Measurements from ENCODE around the gene ABCB6.

ABCB6 gene

DNA sequence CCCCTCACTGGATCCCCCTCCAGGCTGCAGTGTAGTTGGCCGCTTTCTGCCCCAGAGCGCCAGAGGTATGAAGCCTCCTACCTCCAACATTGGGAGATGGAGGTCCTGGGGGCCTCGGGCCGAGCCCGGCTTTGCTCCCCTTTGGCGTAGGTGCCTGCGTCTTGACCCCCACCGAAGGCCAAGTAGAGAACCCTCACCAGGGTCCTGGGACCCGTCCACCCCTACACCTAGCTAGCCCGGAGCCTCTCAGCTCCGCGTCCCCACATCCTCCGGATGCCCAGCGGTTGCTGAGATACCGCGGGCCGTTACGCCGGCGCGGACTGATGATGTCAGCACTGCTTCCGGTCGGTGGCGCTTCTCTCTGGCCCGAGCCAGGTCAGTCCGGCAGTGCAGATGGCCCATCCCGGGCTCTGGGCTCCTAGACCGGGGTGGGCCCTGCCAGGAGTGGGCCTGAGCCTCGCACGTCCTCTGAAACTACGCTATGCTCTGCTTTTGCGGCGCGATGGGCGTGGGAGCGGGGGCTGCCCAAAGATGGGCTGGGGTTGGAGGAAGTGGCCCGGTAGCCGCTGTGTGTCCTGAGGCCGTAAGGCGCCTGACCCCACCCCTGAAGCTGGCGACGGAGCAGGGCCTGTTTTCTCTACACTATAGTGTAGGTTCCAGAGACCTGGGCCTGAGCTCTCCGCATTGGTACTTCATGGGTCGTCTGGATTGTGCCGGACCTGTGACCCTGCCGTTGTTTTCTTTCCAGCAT is 26.6 kb upstream of the ABCB6 start, which contains the start of the genes GLB1L and STK16:
TSS of gene GLB1L (minus strand) at position 297 of the 751 bp plus-strand sequence. CDS start 1,871 bp downstream, outside the sequence.
TSS of gene STK16 (plus strand) at position 332 of the 751 bp plus-strand sequence. CDS start 521 bp downstream, outside the sequence.
- DNase-seq (ENCODE audit: low spot score), result peak; percentile 97

DNA sequence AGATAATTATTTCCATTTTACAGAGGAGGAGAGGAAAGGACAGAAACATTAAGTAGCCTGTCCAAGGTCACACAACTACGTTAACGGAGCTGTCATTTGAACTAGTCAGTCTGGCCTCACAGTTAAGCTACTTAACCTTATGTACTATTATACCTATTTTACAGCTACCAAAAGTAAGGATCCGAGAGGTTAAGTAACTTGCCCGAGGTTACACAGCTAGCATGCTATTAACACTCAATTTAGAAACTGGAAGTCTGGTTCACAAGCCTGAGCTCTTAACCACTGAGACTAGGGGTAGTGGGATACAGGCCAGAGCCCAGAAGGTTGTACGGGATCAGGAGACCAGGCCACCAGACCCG is 26.0 kb upstream of the ABCB6 start:
- no peak for DNase-seq (ENCODE audit: low spot score)

DNA sequence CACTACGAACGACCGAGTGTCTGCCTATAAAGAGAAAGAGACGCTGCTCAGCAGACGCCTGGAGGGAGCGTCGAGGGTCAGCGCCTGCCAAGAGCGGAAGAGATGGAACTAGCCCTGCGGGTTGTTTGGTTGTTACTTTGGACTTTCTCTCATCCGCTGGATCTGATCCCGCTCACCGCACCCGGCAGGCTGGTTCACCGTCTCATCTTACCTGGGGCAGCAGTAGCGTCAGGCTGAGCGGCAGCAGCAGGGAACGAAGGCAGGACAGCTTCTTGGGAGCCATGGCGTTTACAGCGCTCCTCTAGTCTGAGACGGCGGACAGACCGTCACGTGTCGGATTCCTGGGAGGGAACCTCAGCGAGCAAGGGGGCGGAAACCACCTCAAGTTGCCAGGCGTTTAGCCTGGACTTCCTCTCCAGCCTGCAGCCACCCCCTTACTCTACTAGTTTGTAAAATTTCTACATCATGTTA is 24.6 kb upstream of the ABCB6 start:
- no peak for DNase-seq (ENCODE audit: low spot score)

DNA sequence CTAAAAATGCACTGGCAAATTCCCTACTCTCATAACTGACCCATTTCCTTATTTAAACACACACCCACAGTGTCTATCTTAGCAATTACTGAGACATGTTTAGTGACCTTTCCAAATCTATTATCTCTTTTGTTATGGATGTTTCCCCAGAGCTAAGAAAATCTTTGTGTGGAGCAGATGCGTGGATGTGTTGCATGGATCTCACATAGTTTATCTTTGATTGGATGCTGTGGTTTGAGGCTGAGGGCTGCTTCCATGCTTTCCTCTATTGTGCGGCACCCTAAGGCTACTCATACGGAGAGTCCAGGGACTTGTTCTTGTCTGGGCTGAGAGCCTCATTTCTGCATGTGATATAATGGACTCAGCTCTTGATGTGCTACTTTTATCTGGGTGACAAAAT is 15.6 kb upstream of the ABCB6 start:
- DNase-seq (ENCODE audit: low spot score), result no peak

DNA sequence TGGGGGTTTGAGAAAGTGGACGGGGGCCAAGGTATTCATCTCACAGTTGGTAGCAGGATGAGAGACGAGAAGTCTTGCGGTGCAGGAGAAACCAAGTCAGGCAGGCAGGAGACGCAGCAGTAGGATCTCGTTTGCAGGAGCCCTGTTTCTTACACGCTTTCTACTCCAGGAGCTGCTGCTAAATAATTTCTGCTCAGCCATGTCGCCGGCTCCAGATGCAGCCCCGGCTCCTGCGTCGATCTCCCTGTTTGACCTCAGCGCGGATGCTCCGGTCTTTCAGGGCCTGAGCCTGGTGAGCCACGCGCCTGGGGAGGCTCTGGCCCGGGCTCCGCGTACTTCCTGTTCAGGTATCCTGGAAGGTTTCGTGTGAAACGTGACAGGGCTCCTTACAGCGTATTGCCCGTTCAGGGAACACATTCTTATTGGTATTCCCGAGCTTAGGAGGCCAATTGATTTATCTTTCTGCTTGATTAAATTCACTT is 11.3 kb upstream of the ABCB6 start:
- DNase-seq (ENCODE audit: low spot score), result peak; percentile 41

DNA sequence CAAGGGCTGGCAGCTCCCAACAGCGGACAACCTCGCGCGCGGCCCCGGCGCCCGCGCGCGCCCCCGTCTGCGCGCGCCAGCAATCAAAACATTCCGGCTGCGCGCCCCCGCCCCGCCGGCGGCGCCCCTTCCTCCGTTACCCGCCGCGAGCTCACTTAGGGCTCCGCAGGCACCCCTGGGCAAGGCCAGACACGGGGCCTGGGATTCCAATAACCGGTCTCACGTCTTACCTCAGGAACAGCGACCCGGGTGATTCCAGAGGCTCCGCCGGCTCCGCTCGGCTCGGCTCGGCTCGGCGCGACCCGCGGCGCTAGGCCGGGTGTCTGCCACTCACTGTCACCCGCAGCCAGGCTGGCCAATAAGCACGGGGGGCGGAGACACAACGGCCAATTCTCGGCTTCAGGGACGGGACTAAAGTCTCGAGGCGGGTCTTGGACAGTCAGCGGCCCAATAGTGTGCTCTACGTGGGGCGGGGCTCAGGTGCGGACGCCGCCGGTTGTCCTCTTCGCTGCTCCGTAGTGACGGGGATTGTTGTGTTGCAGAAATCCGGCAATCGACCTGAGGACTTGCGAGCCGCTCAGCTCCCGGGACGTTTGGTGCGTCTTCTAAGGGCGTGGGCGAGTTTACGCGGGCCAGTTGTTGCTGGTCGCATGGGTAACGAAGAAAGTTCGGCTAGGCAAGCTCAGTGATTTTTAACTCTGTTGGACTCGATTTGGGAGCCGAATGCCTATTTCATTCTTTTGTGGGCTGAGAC is 10.7 kb upstream of the ABCB6 start, which contains the start of the genes ANKZF1 and ATG9A:
TSS of gene ANKZF1 (plus strand) at position 502 of the 754 bp plus-strand sequence. CDS start 452 bp downstream, outside the sequence.
TSS of gene ATG9A (minus strand) at position 332 of the 754 bp plus-strand sequence. CDS start 1,612 bp downstream, outside the sequence.
- DNase-seq (ENCODE audit: low spot score), result peak; percentile 99

DNA sequence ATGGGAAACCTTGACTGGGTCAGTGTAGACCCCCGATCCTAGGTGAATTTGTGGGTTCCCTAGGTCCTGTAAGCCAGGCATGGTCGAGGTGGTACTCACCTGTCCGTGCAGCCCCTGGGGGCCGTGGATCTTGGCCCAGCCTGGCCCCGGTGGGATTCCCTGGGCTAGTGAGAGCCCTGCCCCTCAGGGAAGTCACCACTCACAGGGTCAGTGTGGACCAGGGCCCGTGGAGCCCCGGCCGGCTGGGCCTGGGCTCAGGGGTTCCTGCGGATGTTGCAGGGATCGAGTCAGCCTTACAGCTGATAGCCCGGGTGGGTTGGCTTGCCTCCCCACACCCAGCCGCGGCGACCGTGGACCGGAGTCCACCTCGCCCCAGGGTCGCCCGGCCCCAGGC is 10.2 kb upstream of the ABCB6 start:
- DNase-seq (ENCODE audit: low spot score), result no peak

DNA sequence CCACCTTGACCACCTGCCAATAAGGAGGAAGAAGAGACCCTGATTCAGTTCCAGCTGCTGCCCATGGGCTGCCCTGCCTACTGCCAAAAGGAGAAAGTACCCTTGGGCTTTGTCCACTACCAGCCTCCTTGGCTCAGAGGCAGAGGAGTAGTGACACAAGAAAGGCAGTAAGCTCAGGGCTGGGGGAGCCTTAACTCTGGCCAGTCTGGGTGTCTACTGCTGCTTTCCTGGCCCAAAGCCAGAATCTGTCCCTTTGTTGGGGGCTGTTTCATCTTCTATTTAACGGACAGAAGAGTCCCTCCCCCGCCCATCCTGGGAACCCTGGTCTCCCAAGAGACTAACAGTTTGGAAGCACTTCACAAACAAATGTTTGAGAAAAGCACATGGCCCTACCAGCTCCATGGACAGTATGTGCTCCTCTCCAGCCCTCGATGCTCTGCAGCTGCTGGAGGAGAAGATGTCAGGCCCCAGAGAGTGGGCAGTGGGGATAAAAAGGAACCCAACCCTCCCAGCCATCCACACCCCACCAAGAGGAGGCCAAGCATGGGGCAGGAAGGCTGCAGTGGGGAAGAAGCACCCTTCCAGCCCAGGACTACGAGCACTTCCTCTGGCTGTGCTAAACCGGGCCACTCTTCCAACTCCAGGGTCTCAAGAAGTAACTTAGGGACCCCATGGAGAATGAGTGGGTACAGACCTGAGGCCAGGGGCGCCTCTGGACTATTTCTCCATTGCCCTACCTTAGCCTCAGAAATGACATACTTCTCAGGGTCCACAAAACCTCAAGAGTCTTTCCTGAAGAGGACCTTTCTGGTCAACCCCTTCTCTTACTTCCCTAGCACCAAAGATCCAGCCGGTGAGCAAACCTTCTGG is 9.5 kb upstream of the ABCB6 start:
- DNase-seq (ENCODE audit: low spot score), result peak; percentile 13

DNA sequence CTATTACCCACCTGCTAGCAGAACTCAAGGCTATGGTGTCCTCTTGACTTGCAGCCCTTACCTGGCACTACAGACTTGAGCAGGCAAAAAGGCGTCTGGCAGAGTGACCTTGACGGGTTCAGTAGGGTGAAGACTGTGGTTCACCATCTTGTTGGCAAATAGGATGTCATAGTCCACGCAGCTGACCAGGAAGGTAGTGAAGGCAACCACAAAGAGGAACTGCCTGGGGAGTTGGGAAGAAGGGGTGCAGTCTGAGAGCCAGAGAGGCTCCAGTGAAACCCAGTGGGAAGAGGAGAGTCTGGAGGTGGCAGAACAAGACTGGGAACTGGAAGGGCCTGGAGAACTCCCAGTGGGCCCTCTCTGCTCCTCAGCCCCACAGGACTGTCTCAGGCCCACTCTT is 6.6 kb upstream of the ABCB6 start:
- no peak for DNase-seq (ENCODE audit: low spot score)

DNA sequence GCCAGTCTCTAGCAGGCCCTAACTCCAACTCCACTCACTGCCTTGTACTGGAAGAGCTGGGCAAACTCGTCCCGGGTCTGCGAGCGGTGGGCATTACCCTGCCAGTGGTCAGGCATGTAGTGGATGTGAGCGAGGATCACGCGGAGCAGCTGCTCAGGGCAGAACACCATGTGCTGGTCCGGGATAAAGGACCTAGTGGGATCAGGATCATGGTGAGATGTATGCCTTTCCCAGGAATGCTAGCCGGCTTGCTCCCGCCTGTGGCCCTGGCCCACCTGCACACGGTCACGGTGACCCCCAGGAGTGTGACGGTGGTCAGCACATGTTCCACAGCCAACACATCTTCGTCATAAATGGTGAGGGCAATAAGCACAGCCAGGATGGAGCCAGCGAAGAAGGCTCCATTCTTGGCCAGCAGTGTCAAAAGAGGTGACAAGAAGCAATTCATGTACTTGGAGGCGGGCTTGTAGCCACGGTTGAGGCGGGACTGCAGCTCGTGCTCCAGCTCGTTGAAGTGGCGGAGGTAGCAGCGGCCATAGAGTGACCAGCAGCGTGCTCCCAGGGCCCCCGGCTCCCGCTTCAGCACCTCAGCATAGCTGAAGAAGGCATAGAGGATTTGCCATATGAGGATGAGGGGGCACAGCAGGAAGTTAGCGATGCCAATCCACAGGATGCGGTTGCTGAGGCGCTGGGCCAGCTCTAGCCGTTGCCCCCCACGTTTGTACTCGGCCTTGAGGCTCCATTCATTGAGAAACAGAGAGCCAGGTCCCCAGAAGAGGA is 5.3 kb upstream of the ABCB6 start:
- DNase-seq (ENCODE audit: low spot score), result no peak

DNA sequence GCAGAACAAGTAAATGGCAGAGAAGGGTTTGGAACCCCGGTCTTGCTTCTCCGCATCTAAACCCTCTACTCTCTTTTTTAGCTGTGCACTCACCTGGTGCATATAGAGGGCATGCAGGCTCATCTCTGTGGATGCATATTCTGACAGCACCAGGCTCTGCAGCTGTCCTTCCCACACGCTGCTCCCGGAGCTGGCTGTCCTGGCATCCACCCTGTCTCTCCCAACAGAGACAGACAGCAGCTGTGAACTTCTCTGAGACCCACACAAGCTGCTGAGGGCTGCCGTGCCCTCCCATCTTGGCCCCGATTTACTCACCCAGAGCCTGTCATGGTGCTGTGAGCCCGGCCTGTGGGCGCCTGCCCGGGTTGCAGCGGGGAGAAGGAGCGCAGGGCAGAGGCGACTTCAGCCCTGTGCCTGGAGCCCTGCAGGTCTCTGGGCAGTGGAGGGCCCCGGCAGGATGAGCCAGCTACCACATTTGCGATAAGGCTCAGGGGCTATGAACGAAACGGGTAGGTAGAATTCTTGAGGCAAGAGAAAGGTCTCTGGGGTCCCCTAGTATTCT is 3.3 kb upstream of the ABCB6 start:
- DNase-seq (ENCODE audit: low spot score), result no peak

DNA sequence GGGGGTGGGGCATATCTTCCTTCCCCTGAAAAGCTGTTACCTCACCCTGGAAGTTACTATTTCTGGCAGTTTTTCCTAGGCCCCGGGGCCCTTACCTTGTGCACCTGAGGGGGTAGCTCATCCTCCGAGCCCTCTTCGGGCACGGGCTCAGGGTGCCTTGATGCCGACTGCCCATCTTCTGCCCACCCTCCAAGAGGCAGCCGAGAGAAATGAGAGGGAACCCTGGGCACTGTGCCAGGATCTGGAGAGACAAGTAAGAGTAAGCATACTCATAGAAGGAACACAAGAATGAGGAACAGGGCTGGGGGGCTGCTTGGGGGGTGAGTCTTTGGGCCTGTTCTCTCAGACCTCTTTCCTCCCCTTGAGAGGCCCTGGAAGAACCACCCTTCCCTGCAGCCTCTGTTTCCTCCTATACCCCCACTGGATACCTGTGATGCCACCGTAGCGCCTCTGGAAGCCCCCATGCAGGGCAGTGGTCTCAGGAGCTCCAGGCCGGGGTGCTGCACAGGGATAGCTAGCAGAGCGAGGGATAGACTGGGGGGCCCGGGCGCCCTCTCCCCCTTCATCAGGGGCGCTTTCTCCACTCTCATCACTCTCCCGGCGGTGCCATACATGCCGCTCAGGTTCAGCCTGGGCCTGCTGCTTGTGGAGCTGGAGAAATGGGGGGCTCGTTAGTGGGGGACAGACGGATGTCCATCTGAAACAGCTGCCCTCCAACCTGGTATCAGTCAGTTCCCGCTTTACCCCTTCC is 2.1 kb upstream of the ABCB6 start:
- DNase-seq (ENCODE audit: low spot score), result no peak

DNA sequence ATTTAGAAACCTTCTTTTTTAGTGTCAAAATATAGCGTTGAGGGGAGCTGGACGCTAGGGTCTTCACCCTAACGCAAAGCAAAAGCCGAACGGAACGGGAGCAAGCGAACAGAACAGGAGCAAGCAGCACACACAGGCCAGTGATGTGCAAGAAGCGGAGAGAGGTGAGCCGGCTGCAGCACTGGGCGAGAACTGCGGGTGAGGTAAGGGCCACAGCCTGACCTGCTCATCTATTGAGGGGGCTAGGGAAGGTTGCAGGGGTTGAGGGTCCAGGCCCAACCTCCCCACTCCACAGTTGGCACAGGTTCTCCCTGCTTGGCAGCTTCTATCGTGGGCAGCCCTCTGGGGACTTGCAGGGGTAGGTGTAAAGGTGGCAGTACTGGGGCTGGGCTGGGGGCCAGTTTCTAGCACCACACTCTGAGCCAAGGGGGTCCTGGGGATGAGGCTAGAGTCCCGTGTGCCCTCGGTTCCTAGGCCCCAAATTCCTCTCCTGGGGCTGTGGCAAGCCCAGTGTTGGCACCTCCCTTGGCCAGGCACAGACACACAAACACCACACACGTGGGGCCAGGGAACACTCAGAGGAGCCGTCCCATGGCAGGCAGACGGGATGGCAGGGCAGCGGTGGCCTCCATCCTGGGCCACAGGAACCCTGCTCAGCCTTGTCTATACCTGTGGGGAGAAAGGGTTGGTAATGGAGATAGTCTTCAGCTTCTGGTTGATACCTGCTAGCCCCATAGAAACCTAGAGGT is 1.2 kb upstream of the ABCB6 start:
- DNase-seq (ENCODE audit: low spot score), result no peak

DNA sequence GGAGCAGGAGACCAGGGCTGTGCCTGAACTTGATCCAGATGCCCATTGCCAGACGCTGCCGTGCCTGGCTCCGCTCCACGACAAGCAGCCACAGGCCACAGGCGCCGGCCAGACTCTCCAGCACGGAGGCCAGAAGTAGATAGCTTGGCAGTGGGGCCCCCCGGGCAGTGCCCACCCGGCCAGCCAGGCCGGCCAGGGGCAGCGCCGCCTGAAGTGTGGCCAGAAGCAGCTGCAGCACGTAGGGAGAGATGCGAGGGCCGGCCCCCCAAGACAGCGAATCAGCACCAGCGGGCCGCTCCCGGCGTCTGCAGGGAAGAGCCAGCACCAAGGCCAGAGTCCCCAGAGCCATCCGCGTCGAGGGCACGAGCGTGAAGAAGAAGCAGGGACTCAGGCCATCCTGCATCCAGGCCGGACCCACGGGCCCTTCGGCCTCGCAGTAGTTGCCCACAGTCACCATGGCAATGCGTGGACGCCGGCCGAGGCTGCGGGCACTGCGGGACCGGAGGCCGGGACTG is 484 bp downstream of the ABCB6 start:
- peak; percentile 71 for DNase-seq (ENCODE audit: low spot score)

DNA sequence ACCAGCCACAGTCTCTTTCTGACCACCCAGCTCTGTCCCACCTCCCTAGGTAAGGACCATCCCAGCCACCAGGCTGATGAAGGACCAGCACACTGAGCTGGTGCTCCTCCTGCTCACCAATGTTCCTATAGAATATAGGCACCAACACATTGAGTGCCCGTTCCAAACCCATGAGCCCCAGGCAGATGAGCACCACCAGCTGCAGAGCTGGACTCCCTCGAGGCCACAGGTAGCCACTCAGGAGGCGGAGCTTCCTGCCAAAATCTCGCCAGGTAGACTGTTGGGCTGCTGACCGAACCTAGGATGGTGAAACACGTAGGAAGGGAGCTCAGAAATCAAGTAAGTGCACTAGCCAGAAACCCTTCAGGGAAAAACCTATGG is 2.2 kb downstream of the ABCB6 start:
- no peak for DNase-seq (ENCODE audit: low spot score)

DNA sequence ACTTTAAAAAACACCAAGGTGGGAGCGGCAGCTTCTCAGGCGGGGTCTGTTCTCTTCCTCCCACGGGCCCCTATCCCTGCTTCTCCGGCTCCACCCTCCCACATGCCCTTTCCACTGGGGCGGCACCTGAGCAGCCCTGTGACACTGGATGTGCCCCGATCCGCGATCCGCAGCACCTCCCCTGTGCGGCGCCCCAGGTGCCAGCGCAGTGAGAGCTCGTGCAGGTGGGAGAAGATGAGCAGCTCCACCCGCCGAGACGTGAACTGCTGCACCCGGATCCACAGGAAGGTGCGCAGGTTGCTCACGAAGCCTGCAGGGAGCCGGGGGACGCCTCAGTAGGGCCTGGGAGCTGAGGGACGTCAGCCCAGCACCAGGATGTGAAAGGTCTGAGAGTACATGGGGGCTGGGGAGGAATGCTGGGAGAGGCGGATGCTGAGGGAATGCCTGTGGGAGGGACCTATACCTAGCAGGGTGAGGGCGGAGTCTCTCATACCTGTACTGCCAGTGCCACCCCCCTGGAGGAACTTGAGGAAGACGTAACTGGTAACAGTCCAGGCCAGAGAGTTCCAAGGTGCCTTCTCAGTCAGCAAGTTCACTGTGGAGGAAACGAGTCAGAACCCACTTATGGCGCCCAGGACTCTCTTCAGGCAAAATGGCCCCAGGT is 2.8 kb downstream of the ABCB6 start:
- DNase-seq (ENCODE audit: low spot score), result no peak

DNA sequence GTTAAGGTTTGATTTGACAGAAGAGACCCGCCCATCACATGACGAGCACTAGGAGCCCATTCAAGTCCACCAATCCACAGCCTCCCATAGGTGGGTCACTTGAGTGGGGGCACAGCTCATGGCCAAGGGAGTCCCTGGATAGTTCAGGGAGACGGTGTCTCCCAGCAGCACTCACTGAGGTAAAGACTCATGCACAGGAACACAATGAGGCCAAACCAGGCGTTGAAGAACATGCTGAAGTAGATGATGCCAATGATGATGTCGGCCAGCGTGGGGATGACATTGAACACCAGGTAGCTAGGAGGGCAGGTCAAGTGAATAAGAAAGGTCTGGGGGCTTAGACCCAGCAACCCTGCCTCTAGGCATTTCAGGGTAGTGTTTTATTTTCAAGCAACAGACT is 4.0 kb downstream of the ABCB6 start:
- no peak for DNase-seq (ENCODE audit: low spot score)

DNA sequence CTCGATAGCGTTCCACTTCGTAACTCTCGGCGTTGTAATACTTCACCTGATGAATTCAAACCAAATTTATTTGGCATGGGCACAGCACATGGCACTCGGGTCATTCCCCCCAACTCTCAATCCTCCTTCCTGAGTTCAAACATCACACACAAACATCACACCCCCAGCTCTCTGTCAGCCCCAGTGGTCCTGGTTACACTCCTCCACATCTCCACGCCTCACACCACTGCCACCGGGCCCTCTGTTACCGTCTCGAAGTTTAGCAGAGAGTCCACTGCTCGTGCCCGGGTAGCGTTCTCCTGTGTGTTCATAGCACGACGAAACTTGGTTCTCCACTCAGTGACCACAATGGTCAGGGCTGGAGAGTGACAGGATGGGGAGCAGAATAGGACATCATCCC is 4.6 kb downstream of the ABCB6 start:
- DNase-seq (ENCODE audit: low spot score), result no peak

Measured in AG08395 (cell line).